AG09309 (cell line): ENCODE data around the gene PRRT1B.
"Not testable (repeated sequence)": the region's sequence is repeated elsewhere in the genome, so short reads cannot be mapped to it uniquely, and the experiment has no call there.

ENCODE experiments used
- DNase-seq: peaks from one replicate; pipeline ENCODE4 v3.0.0-alpha.2; 2010; ENCODE audit warnings: low read depth
- H3K4me3 ChIP-seq: 2 replicates; pipeline ENCODE4 v1.5.1; 2011; ENCODE audit warnings: mild to moderate bottlenecking, low read depth, low read length, moderate library complexity; ENCODE audit not compliant: control insufficient read depth
- TF ChIP-seq, protein P1 (sequence below): IDR thresholded peaks from 2 replicates; pipeline ENCODE4 v1.5.1; 2011; ENCODE audit warnings: mild to moderate bottlenecking, low read depth, low read length, inconsistent platforms; ENCODE audit not compliant: insufficient read depth, control insufficient read depth; ENCODE audit errors: missing control alignments

The PRRT1B gene

DNA sequence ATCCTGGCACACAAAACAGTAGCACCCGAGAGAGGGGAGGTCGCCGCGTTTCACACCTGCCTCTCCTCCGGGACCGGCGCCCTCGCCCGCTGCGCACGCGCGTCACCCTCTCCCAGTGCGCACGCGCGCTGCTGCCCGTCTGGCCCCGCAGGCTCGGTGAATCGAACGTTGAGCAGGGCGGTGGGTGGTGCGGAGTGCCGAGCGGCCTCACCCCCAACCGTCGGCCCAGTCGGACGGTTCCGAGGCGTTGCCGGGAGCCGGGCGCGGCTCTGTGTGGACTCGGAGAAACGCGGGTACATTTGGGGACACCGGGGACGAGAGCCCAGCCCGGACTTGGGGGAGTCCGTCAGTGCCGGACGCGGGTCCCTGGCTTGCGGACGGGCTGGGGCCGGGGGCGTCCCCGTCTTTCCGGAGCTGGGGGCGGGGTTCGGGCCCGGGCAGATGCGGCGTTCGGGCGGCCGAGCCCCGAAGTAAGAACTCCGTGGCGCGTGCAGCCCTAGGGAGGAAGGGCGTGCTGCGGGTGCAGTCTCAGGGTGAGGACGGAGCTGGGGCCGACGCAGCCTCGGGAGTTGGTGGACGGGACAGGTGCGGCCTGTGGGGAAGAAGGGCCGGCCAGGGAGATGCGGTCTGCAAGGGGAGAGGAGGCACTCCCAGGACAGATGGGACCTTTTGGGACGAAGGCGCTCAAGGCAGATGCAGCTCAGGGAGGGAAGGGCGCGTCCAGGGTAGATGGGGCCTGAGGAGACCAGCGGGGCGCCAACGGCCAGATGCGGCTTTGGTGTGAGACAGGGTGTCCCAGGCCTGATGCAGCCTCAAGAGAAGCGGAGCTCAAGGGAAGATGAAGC is 42.3 kb upstream of the PRRT1B start, which contains the start of gene POMT1:
Gene POMT1, plus strand, starts transcription at position 138 of the 845 bp plus-strand sequence. CDS start 1,301 bp downstream, outside the sequence.
- TF ChIP-seq, protein P1, sequence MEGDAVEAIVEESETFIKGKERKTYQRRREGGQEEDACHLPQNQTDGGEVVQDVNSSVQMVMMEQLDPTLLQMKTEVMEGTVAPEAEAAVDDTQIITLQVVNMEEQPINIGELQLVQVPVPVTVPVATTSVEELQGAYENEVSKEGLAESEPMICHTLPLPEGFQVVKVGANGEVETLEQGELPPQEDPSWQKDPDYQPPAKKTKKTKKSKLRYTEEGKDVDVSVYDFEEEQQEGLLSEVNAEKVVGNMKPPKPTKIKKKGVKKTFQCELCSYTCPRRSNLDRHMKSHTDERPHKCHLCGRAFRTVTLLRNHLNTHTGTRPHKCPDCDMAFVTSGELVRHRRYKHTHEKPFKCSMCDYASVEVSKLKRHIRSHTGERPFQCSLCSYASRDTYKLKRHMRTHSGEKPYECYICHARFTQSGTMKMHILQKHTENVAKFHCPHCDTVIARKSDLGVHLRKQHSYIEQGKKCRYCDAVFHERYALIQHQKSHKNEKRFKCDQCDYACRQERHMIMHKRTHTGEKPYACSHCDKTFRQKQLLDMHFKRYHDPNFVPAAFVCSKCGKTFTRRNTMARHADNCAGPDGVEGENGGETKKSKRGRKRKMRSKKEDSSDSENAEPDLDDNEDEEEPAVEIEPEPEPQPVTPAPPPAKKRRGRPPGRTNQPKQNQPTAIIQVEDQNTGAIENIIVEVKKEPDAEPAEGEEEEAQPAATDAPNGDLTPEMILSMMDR: no peak
- peak within 1 kb of the TSS; percentile 95 for H3K4me3 ChIP-seq
- DNase-seq: peak; percentile 23

DNA sequence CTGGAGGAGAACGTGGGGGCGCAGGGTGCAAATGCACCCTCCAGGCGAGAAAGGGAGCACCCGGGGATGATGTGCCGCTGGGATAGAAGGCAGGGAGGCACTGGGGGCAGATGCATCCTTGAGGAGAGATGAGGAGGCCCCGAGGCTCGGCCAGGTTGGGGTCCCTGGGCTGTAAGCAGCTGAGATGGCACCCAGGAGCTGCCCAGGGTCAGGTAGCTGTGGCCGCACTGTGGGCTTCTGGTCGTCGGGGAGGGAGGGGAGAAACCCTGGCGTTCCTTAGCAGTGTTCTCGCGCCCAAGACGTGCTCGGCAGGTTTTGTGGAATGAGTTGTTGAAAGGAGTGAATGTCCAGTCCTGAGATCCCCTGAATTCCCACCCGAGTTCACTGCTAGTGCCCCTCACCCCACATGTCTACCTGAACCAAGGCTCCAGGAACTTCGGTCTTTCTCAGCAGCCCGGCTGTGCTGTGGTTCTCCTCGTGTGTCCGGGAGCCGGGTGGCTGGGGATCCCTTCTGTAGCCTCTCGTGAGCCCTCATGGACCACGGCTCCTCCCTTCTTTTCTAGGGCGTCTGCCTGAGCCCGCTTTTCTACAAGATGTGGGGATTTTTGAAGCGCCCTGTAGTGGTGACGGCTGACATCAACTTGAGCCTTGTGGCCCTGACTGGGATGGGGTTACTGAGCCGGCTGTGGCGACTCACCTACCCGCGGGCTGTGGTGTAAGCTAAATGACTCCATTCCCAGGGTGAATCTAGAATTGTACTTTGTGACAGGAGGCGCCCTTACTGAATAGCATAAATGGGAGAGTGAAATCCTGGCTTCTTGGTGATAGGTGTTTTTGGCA is 41.5 kb upstream of the PRRT1B start:
- H3K4me3 ChIP-seq: peak overlapping the region; percentile 95
- TF ChIP-seq, protein P1: no peak
- DNase-seq: no peak

DNA sequence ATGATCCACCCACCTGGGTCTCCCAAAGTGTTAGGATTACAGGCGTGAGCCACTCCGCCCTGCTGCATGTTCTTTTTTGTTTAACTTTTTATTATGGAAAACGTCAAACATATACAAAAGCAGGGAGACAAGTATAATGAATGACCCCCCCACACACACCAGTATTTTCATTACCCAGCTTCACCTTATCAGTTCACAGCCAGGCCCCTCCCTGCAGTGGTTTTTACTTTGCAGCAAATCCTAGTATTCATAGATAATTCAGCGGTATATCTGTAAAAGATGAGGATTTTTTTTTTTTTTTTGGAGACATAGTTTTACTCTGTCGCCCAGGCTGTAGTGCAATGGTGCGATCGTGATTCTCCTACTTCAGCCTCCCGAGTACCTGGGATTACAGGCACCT is 40.3 kb upstream of the PRRT1B start:
- TF ChIP-seq, protein P1: no peak
- no peak for DNase-seq
- no peak overlapping the region for H3K4me3 ChIP-seq

DNA sequence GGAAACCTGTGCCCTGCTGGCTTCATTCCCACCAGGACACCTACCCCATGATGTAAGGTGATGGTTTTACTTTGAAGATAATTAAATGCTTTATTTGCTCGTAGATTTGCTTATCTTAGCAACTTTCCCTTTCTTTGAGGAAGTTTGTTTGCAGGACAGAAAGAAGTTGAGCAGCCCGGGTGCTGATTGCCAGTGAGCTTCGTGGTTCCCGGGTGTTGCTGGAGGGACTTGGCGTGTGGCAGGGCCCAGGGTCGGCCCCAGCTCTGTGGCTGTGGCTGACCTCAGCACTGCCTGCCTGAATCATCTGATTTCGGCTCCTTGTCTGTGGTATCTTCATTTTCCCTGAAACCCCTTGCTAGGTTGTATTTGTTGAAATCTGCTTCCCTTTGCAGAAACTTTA is 33.9 kb upstream of the PRRT1B start:
- no peak overlapping the region for H3K4me3 ChIP-seq
- DNase-seq: no peak
- TF ChIP-seq, protein P1: no peak

DNA sequence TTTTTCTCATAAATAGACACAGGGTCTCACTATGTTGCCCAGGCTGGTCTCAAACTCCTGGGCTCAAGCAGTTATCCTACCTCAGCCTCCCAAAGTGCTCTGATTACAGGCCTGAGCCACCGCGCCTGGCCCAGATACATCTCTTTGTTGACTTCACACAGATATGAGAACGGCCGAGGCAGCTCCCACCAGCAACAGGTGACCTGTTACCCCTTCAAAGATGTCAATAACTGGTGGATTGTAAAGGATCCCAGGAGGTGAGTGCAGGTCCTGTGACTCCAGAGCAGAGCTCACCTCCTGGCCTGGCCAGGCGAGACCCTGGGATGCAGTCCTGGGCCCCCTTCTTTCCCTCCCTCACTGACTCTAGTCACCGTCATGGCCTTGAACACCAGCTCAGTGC is 33.4 kb upstream of the PRRT1B start:
- TF ChIP-seq, protein P1: no peak
- no peak overlapping the region for H3K4me3 ChIP-seq
- DNase-seq: no peak

DNA sequence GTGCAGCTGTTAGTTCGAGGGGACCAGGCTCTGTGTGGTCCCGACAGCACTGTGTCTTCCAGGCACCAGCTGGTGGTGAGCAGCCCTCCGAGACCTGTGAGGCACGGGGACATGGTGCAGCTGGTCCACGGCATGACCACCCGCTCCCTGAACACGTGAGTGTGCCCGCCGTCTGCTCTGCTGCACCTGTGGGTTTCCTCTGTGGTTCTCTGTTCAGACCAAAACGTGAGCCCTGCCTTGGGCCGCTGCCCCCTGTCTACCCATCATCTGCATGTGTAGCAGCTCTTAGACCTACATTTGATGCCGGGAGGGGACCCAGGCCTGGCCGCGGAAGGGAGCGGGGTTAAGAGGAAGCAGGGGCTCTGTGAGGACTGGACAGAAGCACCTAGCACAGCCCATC is 32.1 kb upstream of the PRRT1B start:
- TF ChIP-seq, protein P1: no peak
- no peak overlapping the region for H3K4me3 ChIP-seq
- no peak for DNase-seq

DNA sequence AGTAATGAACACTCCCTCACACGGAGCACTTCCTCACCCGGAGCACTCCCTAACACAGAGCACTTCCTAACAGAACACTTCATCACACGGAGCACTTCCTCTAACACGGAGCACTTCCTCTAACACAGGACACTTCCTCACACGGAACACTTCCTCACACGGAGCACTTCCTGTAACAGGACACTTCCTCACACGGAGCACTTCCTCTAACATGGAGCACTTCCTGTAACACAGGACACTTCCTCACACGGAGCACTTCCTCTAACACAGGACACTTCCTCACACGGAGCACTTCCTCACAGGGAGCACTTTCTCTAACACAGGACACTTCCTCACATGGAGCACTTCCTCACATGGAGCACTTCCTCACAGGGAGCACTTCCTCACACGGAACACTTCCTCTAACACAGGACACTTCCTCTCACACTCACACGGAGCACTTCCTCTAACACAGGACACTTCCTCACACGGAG is 29.7 kb upstream of the PRRT1B start:
- H3K4me3 ChIP-seq, DNase-seq: not testable (repeated sequence)
